Left lung (tissue), 10 donors: ENCODE measurements around the gene PIK3C3. TPM values are rescaled to one million over a fixed set of nuclear protein-coding genes. Genes with fewer than 3 reads are reported as not detected.

Experiments used
- ATAC-seq: fragments of 200-7000 bp; cut with Tn5 transposase; one replicate; pipeline ENCODE4 v1.9.1; 2020; ENCODE audit warnings: moderate library complexity
- DNase-seq, 4 donors: peaks; one replicate each; pipeline ENCODE4 v3.0.0-alpha.2; 2013 to 2020
- H3K27ac ChIP-seq, 2 donors: fragments of 200-600 bp; sonication (generic) in 1 of 2; one replicate each; pipeline versions ENCODE4 v1.5.0 to v1.8.0; 2020 to 2021
- H3K27me3 ChIP-seq, 2 donors: fragments of 200-600 bp; sonication (generic) in 1 of 2; one replicate each; pipeline versions ENCODE4 v1.5.0 to v1.8.0; 2020 to 2021
- H3K36me3 ChIP-seq, 2 donors: fragments of 200-600 bp; sonication (generic) in 1 of 2; one replicate each; pipeline versions ENCODE4 v1.5.0 to v1.8.0; 2020 to 2021
- H3K4me1 ChIP-seq, 2 donors: fragments of 200-600 bp; one replicate each; pipeline ENCODE4 v1.8.0; 2021
- H3K4me3 ChIP-seq, 2 donors: fragments of 200-600 bp; sonication (generic) in 1 of 2; one replicate each; pipeline versions ENCODE4 v1.5.0 to v1.8.0; 2020 to 2021; ENCODE audit warnings: mild to moderate bottlenecking in 1 of 2
- H3K9me3 ChIP-seq, 2 donors: fragments of 200-600 bp; sonication (generic) in 1 of 2; one replicate each; pipeline versions ENCODE4 v1.5.0 to v1.8.0; 2020 to 2021
- CTCF ChIP-seq, 2 donors: fragments of 200-600 bp; sonication (generic) in 1 of 2; IDR thresholded peaks; one replicate each; pipeline versions ENCODE4 v1.5.0 to v1.8.0; 2021; ENCODE audit warnings: antibody characterized with exemption in 2 of 2
- intact Hi-C, 2 donors: fragments of 100-400 bp; cut with DNase I; formaldehyde crosslinking; loops; one replicate each; pipeline versions ENCODE4 v1.11.2 to v1.14.2; 2022
- polyA plus RNA-seq, 6 donors: library from polyadenylated mRNA; unstranded; fragments of 120-200 nt; gene quantifications; one replicate each; pipeline ENCODE4 v1.2.1, GENCODE V29; 2013; ENCODE audit not compliant: insufficient read length in 6 of 6
- total RNA-seq, 2 donors: library from RNA; stranded (reverse); fragmentation: NEBNext Ultra II Directional; extraction: Animal tissue kit (Norgen Biotek cat#: 25700); gene quantifications; one replicate each; pipeline ENCODE4 v1.2.1, GENCODE V29; 2021
- donor health status: DM: no; HTN: yes; CAD: no.
- donor health status: DM: no; HTN: no; CAD: no.

Gene PIK3C3
- total and polyA plus RNA-seq, 8 donors = 40.3 to 75.2 (median 55.2) TPM

GRCh38 chr18:41959045-41959444 lies 4.0 kb downstream of the PIK3C3 start:
- no peak for TF ChIP-seq CTCF (IDR thresholded peaks at IDR 0.05)

GRCh38 chr18:41965634-41966255 lies 10.7 kb downstream of the PIK3C3 start:
- peaks cover 0 to 59% of the 10 kb centered on the region in 2 donors for H3K36me3 ChIP-seq
- no peak for TF ChIP-seq CTCF (IDR thresholded peaks at IDR 0.05)
- H3K9me3 ChIP-seq = no peaks in the 10 kb centered on the region
- no peaks in the 10 kb centered on the region for H3K27me3 ChIP-seq
- no peak overlapping the region for H3K4me3 ChIP-seq
- peaks cover 0 to 4% of the 10 kb centered on the region in 2 donors for H3K4me1 ChIP-seq
- DNase-seq (no peak), ATAC-seq (no peak)
- no peak overlapping the region for H3K27ac ChIP-seq
- intact Hi-C loops = no loop called here

More at GRCh38 chr18:41959045-41959444, 4.0 kb downstream of the PIK3C3 start:
- intact Hi-C loops = no loop called here
- ATAC-seq = no peak
- Histone ChIP-seq H3K4me3 (no peak overlapping the region), H3K36me3 (peaks cover 0 to 50% of the 10 kb centered on the region in 2 donors), H3K27ac (no peak overlapping the region), H3K9me3 (no peaks in the 10 kb centered on the region), H3K27me3 (no peaks in the 10 kb centered on the region), H3K4me1 (peaks cover 6 to 38% of the 10 kb centered on the region in 2 donors)
- no peak for DNase-seq

GRCh38 chr18:41966943-41967342 lies 11.9 kb downstream of the PIK3C3 start:
- no peak for ATAC-seq
- DNase-seq = no peak
- TF ChIP-seq CTCF (IDR thresholded peaks at IDR 0.05) = no peak
- peaks cover 0 to 4% of the 10 kb centered on the region in 2 donors for H3K4me1 ChIP-seq
- H3K27me3 ChIP-seq = no peaks in the 10 kb centered on the region
- H3K36me3 ChIP-seq = peaks cover 0 to 63% of the 10 kb centered on the region in 2 donors
- H3K4me3 ChIP-seq = no peak overlapping the region
- intact Hi-C loops = no loop called here
- H3K27ac ChIP-seq = no peak overlapping the region
- no peaks in the 10 kb centered on the region for H3K9me3 ChIP-seq

- no peaks in the 10 kb centered on the region for H3K27me3 ChIP-seq
- TF ChIP-seq CTCF (IDR thresholded peaks at IDR 0.05) = no peak
- H3K4me3 ChIP-seq = no peak overlapping the region
- ATAC-seq = no peak
- H3K9me3 ChIP-seq = no peaks in the 10 kb centered on the region
- peaks cover 0 to 6% of the 10 kb centered on the region in 2 donors for H3K4me1 ChIP-seq
- DNase-seq = peak in 1 of 4 donors; percentile 16
- peaks cover 0 to 58% of the 10 kb centered on the region in 2 donors for H3K36me3 ChIP-seq
- intact Hi-C loops = no loop called here
- H3K27ac ChIP-seq = no peak overlapping the region
Measured at GRCh38 chr18:41967680-41968079, 12.6 kb downstream of the PIK3C3 start.

- Histone ChIP-seq H3K36me3 (peaks cover 0 to 47% of the 10 kb centered on the region in 2 donors), H3K9me3 (no peaks in the 10 kb centered on the region), H3K4me1 (peaks cover 0 to 4% of the 10 kb centered on the region in 2 donors), H3K27ac (no peak overlapping the region), H3K27me3 (no peaks in the 10 kb centered on the region), H3K4me3 (no peak overlapping the region)
- intact Hi-C loops = no loop called here
- no peak for TF ChIP-seq CTCF (IDR thresholded peaks at IDR 0.05)
- ATAC-seq (no peak), DNase-seq (no peak)
Measured at GRCh38 chr18:41969881-41970280, 14.8 kb downstream of the PIK3C3 start.
